ENCODE results near the gene ARSB.
"Not testable (repeated sequence)": the region's sequence is repeated elsewhere in the genome, so short reads cannot be mapped to it uniquely, and the experiment has no call there.

The ARSB gene

DNA sequence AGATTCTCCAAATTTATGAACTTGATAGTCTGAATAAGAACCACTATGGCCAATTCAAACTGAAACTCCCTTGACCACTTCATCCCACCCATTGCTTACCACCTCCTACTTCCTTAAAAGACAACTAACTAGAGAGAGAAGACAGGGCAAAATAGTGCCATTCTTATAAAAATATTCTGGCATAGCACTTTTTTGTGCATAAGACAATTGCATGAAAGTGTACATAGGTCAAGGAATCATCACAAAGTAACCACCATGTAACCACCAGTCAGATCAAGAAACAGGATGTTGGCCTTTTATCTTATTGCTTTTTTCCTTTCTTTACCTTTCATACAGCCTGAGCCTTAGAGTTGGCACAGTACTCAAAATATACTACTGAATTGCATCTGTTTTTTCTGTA lies 8.1 kb upstream of the ARSB start:
- DNase-seq = no peak

GRCh38 chr5:78992146-78992545 lies 7.0 kb upstream of the ARSB start:
- DNase-seq = no peak

DNA sequence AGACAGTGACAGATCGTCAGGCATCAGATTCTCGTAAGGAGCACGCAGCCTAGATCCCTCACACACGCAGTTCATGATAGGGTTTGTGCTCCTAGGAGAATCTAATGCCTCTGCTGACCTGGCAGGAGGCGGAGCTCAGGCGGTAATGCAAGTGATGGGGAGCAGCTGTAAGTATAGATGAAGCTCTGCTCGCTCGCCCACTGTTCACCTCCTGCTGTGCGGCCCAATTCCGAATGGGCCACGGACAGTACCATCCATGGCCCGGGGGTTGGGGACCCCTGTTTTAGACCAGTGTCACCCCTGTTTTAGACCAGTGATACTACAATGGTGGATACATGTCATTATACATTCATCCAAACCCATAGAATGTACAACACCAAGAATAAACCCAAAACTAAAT lies 4.0 kb upstream of the ARSB start:
- DNase-seq = no peak

GRCh38 chr5:78985725-78986223 lies 664 bp upstream of the ARSB start:
- DNase-seq = peak; percentile 89

DNA sequence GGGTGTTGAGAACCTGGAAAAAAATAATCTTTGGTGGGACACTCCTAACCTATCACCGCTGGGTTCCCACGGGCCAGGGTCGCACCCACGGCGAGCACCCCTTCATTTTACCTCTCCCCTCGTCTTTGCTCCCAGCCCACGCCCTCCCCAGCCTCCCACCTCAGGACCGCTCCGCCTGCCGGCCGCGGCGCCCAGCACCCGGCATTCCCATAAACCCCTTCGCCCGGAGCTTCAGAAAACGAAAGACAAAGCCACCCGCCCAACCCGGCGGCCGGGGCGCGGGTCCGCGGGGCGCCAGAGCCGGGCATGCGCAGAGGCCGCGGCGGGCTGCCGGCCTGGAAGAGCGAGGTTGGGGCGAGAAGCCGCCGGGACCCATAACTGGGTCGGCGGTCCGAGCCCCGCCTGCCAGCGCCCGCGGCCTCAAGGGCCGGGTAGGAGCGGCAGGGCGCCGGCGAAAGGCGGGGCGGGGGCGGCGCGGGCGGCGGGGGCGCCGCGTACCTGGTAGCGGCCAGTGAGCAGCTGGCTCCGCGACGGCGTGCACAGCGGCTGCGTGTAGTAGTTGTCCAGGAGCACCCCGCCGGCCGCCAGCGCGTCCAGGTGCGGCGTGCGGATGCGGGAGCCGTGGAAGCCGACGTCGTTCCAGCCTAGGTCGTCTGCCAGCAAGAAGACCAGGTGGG lies 533 bp downstream of the ARSB start:
- peak; percentile 90 for DNase-seq

- no peak for DNase-seq
Measured at GRCh38 chr5:78983601-78984438, 1.3 kb downstream of the ARSB start.

DNA sequence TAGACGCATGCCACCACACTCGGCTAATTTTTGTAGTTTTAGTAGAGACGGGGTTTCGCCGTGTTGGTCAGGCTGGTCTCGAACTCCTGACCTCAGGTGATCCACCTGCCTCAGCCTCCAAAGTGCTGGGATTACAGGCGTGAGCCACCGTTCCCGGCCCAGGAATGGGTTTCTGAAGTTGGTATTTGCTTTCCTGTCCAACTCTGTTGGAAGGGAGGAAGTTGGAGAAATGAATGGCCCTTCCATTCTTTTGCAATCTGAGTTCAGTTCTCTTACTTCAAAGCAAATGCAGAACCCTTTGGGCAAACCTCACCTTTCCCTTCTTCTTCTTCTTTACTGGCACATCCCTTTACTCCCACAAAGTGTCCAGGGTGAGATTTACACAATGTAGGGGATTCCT lies 1.9 kb downstream of the ARSB start:
- DNase-seq = not testable (repeated sequence)

DNA sequence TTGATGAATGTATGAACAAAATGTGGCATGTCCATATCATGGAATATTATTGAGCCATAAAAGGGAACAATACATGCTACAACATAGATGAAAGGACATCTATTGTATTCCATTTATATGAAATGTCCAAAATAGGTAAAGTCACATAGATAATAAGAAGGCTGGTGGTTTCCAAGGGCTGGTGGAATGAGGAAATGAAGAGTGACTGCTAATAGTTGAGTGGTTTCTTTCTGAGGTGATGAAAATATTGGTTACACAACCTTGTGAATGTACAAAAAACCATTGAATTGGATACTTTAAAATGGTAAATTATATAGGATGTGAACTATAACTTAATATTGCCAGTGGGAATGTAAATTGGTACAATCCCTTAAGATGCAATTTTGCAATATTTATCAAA lies 5.2 kb downstream of the ARSB start:
- no peak for DNase-seq

- peak; percentile 17 for DNase-seq
Measured at GRCh38 chr5:78979117-78979742, 5.9 kb downstream of the ARSB start.

DNA sequence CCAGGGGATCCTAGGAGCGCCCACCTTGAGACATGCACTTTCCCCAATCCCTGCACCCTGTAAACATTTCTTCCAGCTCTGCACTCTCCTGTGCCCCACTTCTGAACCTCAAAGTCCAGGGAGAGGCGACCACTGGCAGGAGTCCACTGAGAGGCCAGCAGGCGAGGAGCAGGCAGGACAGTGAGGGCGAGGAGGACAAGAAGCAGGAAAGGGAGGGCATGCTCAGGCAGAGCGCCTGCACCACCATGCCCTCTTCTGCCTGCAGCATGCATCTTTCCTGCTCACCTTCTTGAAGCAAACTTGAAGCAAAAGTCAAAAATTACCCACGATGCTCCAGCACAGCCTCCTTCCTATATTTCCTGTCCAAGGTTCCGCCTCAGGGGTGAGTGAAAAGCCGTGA lies 10.1 kb downstream of the ARSB start:
- DNase-seq = no peak

DNA sequence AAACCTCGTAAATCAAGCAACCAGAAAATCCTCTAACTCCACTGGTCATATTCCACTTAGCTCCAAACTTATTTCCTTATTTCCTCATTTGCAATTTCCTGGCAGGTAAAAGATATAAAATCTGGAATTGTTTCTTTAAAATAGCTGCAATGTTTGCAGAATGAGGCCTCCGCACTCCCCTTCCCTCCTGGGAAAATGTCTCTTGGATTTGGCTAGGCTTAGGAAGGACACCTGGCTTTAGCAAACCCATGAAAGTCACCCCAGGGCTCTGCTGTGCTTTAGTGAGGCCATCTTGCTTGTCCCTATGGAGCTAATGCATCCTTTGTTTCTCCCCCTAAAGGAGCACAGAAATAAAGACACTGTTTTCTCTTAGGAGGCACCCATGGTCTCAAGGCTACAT lies 10.5 kb downstream of the ARSB start:
- DNase-seq = no peak

DNA sequence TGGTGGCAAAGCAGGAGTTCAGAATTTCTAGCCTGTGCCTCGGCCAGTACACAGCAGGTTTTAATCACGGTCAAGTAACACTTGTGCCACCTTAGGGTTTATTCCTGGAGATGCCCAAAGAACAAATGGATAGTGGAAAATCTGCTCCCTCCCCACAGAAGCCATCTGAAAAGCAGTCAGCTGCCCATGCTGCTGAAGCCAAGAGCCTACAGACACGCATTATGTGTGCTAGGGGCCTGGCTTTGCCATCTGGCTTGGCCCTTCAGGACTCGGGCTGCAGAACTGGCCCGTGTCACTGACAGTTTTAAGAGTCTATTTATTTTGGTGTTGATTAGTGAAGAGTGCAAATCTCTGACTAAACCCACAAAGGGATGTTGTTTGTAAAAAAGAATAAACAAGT lies 11.1 kb downstream of the ARSB start:
- no peak for DNase-seq

GRCh38 chr5:78972654-78973428 lies 12.3 kb downstream of the ARSB start:
- no peak for DNase-seq

DNA sequence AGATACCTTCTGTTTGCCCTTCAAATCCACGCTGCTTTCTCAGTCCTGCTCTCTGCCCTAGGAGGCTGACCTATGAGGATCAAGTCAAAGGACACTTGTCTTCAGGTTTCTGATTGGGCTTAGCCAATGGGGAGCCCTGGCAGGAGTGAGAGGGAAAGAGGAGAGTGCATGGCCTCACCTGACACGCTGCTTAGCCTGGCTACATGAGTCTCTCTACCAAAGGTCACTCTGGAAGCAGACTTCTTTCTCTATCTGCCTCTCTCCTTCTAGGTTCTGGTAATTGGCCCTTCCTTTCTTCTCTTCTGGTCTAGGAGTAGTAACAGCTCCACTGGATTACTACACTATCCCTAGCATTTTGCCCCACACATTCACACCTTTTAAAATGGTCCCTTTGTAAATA lies 13.1 kb downstream of the ARSB start:
- DNase-seq = no peak

- no peak for DNase-seq
Measured at GRCh38 chr5:78968781-78969180, 16.3 kb downstream of the ARSB start.

- DNase-seq = peak; percentile 17
Measured at GRCh38 chr5:78964889-78965288, 20.2 kb downstream of the ARSB start.

- no peak for DNase-seq
Measured at GRCh38 chr5:78961743-78962142, 23.4 kb downstream of the ARSB start.

- no peak for DNase-seq
Measured at GRCh38 chr5:78959767-78960166, 25.3 kb downstream of the ARSB start.

DNA sequence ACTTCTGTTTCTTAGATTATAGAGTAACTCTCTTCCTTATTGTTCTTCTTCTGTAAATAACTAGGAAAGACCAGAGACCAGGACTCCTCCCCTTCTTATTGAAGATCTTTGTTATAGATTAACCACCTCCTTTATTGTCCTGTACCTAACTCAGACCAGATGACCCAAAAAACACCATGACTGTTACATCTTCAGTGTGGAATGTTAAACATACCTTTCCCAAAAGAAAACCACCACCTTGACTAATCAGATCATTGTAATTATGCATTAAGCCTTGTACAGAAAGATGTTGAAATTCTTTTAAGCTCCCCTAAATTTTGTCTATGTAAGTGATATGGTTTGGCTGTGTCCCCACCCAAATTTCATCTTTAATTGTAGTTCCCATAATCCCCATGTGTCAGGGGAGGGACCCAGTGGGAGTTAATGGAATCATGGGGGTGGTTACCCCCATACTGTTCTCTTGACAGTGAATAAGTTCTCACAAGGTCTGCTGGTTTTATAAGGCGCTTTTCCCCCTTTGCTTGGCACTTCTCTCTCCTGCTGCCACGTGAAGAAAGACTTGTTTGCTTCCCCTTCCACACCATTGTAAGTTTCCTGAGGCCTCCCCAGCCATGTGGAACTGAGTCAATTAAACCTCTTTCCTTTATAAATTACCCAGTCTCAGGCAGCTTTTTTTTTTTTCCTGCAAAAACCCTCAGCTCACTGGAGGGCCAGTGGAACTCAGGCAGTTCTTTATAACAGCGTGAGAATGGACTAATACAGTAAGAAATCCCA lies 26.3 kb downstream of the ARSB start:
- no peak for DNase-seq

- no peak for DNase-seq
Measured at GRCh38 chr5:78956901-78957300, 28.2 kb downstream of the ARSB start.

DNA sequence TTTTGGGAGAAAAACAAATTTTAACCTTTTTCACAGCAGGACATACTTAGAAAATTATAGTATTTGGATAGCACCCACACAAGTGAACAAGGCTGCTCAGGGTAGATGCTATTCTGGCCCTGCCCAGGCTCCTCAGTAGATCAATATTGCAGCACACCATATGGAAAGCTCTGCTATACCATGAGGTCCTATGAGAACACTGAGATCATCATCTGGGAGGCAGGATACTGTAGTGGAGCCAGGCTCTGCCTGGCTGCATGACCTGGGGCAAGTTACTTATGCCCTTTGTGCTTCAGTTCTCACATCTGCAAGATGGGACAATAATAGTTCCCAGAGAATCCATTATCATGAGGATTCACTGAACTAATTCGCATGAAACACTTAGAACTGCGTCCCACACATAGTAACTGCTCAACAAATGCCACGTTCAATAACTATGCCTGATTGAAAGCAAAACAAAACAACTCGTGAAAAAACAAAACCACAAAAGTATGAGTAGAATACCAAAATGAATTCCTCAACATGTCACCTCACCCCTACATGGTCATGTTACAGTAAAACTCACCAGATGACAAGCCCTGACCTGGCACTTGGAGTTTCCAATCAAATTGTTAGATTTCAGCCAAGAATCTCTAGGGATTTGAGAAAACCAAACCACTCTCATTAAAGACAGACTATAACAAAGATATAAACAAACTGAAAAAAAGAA lies 31.9 kb downstream of the ARSB start:
- peak; percentile 67 for DNase-seq

GRCh38 chr5:78930721-78931120 lies 54.4 kb downstream of the ARSB start:
- no peak for DNase-seq
